Muscle layer of duodenum (tissue), 2 donors: ENCODE results near the gene EXOC2.

Experiments used
- H3K27ac ChIP-seq: one replicate; pipeline ENCODE4 v1.7.0; 2013; ENCODE audit warnings: mild to moderate bottlenecking, low read length
- H3K27me3 ChIP-seq: one replicate; pipeline ENCODE4 v1.7.0; 2013; ENCODE audit warnings: low read depth, mild to moderate bottlenecking, control low read depth, low read length
- H3K36me3 ChIP-seq, 2 donors: one replicate each; pipeline ENCODE4 v1.7.0; 2013; ENCODE audit warnings: low read length in 2 of 2, control low read depth in 1 of 2, mild to moderate bottlenecking in 1 of 2; ENCODE audit not compliant: insufficient read depth in 2 of 2, control insufficient read depth in 1 of 2
- H3K4me1 ChIP-seq, 2 donors: one replicate each; pipeline ENCODE4 v1.7.0; 2013; ENCODE audit warnings: low read length in 2 of 2, mild to moderate bottlenecking in 2 of 2, control low read depth in 1 of 2, moderate library complexity in 1 of 2; ENCODE audit not compliant: insufficient read depth in 2 of 2, control insufficient read depth in 1 of 2
- H3K4me3 ChIP-seq, 2 donors: one replicate each; pipeline ENCODE4 v1.7.0; 2013; ENCODE audit warnings: low read length in 2 of 2, low read depth in 1 of 2, mild to moderate bottlenecking in 1 of 2
- H3K9me3 ChIP-seq, 2 donors: one replicate each; pipeline ENCODE4 v1.7.0; 2013; ENCODE audit warnings: low read length in 2 of 2, control low read depth in 1 of 2, mild to moderate bottlenecking in 1 of 2; ENCODE audit not compliant: control insufficient read depth in 1 of 2
- donor health status: healthy.

EXOC2 gene

DNA sequence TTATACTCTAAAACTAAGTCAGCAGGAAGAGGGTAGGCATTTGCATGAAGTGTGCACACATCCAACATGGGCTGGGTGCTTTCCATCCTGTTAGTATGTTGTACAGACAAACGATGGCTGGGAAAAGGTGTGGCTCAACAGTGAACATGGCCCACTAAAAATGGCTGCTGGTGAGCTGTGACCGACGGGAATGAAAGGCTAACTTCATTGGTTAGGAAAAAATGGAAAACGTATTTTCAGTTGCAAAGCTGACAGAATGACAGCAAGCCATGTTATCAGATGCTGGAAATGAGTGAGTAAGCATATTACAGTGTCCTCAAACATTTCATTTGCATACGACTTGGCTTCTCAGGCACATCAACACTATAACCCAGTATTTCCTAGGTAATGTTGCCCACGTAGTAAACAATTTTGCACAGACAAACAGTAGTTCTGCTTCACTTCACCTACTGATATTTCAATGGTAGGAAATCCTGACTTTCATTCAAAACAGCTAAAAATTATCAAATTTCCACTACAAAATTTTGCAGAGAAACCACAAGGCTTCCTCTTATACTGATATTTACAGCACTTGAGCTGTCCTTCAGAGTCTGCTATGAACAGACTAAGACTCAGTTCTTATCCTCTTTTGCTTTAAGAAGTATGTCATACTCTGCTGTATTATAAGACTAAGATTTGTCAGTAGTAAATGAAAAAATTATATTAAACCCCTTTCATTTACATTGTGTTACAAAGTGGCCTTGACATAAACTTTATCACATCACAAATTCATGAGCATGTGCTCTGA is 202.5 kb downstream of the EXOC2 start:
- Histone ChIP-seq H3K9me3 (no peaks in the 10 kb centered on the region), H3K27me3 (no peaks in the 10 kb centered on the region), H3K27ac (no peak overlapping the region), H3K36me3 (peaks cover 10 to 48% of the 10 kb centered on the region in 2 donors), H3K4me1 (no peaks in the 10 kb centered on the region), H3K4me3 (no peak overlapping the region)

DNA sequence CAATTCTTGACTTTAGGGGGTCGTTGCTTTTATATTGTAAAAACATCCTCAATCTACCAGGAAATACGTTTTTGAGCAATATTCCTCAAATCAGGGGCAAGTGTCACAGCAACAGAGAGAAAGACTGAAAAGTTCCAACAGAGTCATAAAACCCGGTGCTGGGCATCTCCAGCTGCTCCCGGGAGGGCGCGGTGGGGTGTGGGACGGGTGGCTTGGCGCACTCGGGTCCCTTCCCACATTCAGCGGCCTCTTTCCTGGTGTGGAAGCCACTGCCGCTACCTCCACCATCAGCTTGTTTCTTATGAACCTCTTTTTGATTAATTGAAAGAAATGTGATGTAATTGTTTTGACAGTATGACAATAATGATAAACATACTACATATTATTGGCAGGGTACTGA is 203.2 kb downstream of the EXOC2 start:
- Histone ChIP-seq H3K4me3 (no peak overlapping the region), H3K36me3 (peaks cover 10 to 49% of the 10 kb centered on the region in 2 donors), H3K9me3 (no peaks in the 10 kb centered on the region), H3K27ac (no peak overlapping the region), H3K27me3 (no peaks in the 10 kb centered on the region), H3K4me1 (no peaks in the 10 kb centered on the region)

DNA sequence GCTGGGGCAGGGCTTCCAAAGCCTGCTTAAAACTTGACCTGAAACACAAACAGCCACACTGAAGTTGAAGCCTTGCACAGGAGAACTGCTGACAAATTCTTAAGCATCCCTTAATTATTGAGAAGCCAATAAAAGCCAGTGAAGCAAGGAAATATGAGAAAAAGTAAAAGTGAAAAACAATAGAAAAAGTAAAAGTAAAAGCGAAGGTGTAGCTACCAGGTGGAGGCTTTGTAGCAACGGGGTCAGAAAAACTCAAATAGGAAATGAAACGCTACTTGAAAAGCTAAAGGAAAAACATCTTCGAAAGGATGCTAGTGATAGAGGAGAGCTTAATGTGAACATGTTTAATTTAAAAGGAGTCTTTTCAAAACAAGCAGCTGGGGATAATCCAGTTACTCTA is 203.9 kb downstream of the EXOC2 start:
- Histone ChIP-seq H3K36me3 (peaks cover 10 to 57% of the 10 kb centered on the region in 2 donors), H3K27ac (no peak overlapping the region), H3K9me3 (no peaks in the 10 kb centered on the region)

DNA sequence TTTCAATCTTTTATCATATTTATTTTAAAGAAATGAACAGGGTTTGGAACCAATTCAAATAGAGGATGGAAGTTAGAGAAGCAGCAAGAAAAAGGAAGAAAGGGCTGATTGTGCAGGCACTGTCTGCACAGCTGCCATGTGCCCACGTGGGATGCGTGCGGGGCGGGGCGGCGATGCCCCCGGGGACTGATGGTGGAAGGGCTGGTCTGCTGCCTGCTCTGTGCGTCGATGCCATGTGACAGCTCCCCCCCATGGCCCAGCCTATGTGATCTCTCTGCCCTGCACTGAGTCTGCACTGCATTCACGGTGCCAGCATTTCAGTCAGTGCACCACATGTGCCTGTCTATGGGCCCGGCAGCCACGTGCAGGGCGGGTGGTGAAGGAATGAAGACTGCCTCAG is 205.0 kb downstream of the EXOC2 start:
- no peaks in the 10 kb centered on the region for H3K9me3 ChIP-seq
- peaks cover under 1 to 51% of the 10 kb centered on the region in 2 donors for H3K36me3 ChIP-seq
- H3K4me1 ChIP-seq = no peaks in the 10 kb centered on the region
- H3K4me3 ChIP-seq = no peak overlapping the region
- no peak overlapping the region for H3K27ac ChIP-seq
- H3K27me3 ChIP-seq = no peaks in the 10 kb centered on the region

More for the DNA sequence above, 203.9 kb downstream of the EXOC2 start:
- H3K4me1 ChIP-seq = no peaks in the 10 kb centered on the region
- H3K27me3 ChIP-seq = no peaks in the 10 kb centered on the region
- no peak overlapping the region for H3K4me3 ChIP-seq

DNA sequence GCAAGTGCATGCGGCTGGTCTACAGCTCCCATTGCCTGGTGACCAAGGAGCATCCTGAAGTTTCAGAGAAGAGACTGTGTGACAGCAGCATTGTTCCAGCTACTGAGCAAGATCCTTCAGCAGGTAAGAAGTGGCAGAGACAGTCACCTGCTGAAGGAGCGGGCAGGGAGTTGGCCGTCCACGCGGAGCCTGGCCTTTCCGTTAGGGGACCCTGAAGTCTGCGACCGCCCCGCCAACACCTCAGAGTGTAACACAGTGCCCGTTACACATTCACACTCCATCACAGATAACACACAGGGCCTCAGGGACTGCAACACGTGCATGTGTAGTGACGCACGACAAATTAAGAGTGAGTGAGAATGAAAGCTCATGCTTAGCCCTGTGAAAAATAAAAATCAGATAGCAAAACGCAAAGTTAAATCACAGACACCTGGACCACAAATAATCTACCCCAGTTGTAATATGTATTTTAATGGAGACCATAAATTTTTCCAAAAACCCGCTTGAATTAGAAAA is 207.2 kb downstream of the EXOC2 start:
- Histone ChIP-seq H3K36me3 (peaks cover 0 to 49% of the 10 kb centered on the region in 2 donors), H3K27me3 (no peaks in the 10 kb centered on the region), H3K4me1 (no peaks in the 10 kb centered on the region), H3K4me3 (no peak overlapping the region), H3K27ac (no peak overlapping the region), H3K9me3 (no peaks in the 10 kb centered on the region)

DNA sequence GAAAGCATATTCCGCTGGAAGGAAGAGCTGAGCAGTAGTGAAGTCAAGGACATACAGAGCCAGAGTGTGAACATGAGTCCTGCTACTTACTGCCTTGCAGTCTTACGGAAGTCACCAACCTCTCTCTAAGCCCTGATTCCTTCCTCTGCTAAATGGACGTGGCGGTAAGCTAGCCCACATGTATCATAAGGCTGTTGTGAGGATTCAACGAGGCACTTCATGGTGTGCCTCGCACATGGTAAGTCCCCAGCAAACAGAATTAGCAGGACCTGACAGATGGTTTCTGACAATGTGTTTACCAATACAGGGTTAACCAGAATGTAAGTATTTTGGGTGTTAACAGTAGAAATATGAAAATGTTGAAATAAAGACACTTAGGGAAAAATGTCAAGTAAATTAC is 208.2 kb downstream of the EXOC2 start:
- H3K36me3 ChIP-seq = peaks cover 0 to 39% of the 10 kb centered on the region in 2 donors
- H3K27ac ChIP-seq = no peak overlapping the region
- H3K4me1 ChIP-seq = no peaks in the 10 kb centered on the region

DNA sequence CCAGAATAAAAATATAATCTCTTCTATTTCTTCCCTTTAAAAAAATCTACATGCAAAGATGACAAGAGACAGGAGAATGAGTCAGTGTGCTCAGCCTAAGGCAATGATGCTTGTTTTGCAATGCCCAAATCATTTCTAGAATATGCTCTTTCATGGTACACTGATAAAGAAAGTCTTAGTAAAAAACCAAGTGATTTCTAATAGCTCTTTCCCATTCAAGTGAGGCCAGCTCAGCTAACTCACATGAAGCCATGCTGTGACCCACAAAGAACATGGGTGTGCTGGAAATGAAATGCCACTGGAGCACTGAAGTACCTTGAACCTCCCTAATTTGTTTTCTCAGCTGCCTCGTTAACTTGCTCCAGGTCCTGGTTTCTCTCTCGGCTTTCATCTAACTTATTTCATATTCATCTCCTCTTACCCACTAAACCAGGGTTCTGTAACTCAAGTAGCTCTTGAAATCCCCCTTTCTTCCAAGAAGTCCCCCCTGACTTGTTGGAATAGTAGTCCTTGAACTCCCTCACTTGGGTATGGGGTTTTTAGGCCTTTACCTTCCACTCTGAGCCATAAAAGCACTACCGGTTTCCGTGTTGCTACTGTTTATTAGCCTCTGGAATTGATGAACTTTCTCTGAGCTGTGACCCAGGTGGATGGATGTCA is 208.7 kb downstream of the EXOC2 start:
- H3K9me3 ChIP-seq = no peaks in the 10 kb centered on the region
- H3K4me3 ChIP-seq = no peak overlapping the region
- H3K4me1 ChIP-seq = no peaks in the 10 kb centered on the region
- no peak overlapping the region for H3K27ac ChIP-seq
- H3K27me3 ChIP-seq = no peaks in the 10 kb centered on the region
- peaks cover 0 to 36% of the 10 kb centered on the region in 2 donors for H3K36me3 ChIP-seq

More for the DNA sequence above, 208.2 kb downstream of the EXOC2 start:
- H3K9me3 ChIP-seq = no peaks in the 10 kb centered on the region
- H3K27me3 ChIP-seq = no peaks in the 10 kb centered on the region
- H3K4me3 ChIP-seq = no peak overlapping the region

DNA sequence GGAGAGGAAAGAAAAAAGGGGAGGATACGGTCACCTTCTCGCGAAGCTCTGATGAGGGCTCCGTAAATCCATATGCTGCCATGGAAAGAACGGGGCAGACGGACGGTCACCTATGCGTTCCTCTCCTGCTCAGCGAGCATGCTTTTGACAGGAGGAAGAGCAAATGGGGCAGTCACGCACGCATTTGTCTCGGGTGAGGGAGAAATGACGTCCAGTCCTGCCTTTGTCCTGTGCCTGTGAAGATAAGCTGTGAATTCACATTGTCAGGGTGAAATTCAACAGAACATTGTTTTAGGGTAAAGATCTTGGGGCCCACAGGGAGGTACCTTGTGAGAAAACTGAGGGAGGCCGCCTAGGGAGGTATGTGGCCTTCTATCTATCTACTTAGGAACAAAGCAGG is 217.6 kb downstream of the EXOC2 start:
- H3K27me3 ChIP-seq = no peaks in the 10 kb centered on the region
- no peaks in the 10 kb centered on the region for H3K4me1 ChIP-seq
- no peak overlapping the region for H3K27ac ChIP-seq
- no peaks in the 10 kb centered on the region for H3K9me3 ChIP-seq
- H3K36me3 ChIP-seq = no peaks in the 10 kb centered on the region
- no peak overlapping the region for H3K4me3 ChIP-seq

DNA sequence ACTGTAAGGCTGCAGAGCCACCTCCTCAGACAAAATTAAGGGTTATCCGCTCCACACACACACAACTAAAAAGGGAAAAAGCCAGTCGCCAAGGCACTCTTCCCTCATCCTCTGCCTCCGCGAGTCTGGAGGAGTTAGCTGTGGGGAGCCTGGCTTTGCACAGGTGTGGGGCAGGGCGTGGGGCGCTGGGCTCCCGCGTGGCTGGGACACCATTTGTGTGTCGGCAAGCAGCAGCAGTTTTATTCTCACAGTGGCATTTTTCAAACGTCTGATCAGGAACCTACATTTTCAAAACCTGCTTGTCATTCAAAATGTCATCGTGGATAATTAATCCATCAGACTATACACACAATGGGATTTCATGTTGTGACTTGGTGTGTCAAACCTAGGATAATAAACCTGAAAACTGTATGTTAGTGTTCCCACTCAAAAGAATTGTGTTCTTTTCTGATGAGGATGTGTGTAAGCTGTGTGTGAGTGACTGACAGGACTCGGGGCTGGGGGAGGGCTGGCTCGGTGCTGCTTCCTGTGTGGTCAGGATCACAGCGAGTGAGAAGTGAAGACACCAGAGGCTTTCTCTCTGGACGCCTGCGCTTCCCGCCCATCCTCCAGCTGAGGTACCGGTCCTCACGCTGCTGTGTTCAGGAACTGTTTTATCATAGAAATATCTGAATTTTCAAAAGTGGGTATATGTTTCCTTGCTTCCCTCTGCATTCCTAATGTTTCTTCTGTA is 218.3 kb downstream of the EXOC2 start:
- Histone ChIP-seq H3K9me3 (no peaks in the 10 kb centered on the region), H3K4me3 (no peak overlapping the region), H3K27ac (no peak overlapping the region), H3K4me1 (no peaks in the 10 kb centered on the region), H3K36me3 (no peaks in the 10 kb centered on the region), H3K27me3 (no peaks in the 10 kb centered on the region)

DNA sequence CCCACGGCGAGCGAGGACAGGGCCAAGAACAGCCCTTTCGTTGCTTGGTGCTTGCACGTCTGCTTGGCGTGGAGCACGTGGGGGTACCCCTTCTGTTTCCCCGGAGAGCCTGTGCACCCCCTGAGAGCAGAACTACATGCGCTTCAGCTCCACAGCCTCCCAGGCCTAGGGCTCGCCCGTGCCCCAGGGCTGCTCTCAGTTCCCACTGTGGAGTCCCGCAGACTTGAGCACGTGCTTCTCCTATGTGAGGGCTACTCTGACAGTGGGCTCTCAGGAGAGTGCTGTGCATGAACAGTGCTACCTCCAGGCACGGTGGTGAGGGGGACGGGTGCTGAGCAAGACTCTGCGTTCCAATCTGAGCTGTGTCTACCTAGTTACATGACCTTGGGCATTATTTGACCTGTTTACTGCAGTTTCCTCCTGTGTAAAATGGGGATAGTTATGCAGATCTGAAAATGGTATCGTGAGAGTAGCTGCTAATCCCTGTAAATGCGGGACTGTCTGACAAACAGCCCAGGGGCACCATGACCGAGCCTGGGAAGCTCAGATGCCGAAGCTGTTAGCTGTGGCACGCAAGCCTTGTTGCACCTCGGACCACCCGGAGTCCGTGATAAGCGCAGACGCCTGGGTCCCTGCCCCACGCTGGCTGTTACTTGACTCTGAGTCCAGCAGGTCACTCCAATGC is 219.0 kb downstream of the EXOC2 start:
- Histone ChIP-seq H3K27me3 (no peaks in the 10 kb centered on the region), H3K36me3 (no peaks in the 10 kb centered on the region), H3K4me3 (no peak overlapping the region), H3K9me3 (no peaks in the 10 kb centered on the region), H3K27ac (no peak overlapping the region), H3K4me1 (no peaks in the 10 kb centered on the region)

DNA sequence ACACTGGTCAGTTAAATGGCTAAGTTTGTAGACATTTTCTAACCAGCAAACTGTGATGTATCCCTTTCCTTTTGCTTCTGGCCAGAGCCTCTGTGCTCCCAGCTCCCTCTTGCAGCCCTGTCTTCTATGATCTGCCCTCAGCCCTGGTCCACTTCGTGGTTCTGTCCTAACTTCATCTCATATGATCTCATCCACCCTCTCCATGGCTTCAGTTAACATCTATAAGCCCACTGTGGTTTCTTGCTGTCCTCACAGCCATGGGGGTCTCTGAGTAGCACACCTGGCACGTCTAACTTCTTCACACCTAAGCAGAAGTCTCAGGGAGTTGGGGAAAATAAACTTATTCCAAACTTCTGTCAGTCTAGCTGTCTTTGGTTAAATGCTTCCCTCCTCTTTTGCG is 219.6 kb downstream of the EXOC2 start:
- H3K9me3 ChIP-seq = no peaks in the 10 kb centered on the region
- H3K4me1 ChIP-seq = no peaks in the 10 kb centered on the region
- H3K27me3 ChIP-seq = no peaks in the 10 kb centered on the region
- H3K27ac ChIP-seq = no peak overlapping the region
- H3K36me3 ChIP-seq = no peaks in the 10 kb centered on the region
- H3K4me3 ChIP-seq = no peak overlapping the region
